Stimulated activated CD4-positive, alpha-beta T cell treated with anti-CD3 and anti-CD28 coated beads, Interleukin-2, amount 100 ng/mL, for 4 hours (primary cell): ENCODE measurements around the gene NLGN1.

ENCODE experiments used
- DNase-seq: peaks from one replicate; pipeline ENCODE4 v3.0.0-alpha.2; 2020; ENCODE audit warnings: low read depth

Gene NLGN1

GRCh38 chr3:173912126-173912525, 514.6 kb downstream of the NLGN1 start:
- no peak for DNase-seq

GRCh38 chr3:173913397-173913796, 515.9 kb downstream of the NLGN1 start:
- no peak for DNase-seq

- DNase-seq, result no peak
Observed at GRCh38 chr3:173913974-173914421, 516.5 kb downstream of the NLGN1 start.

GRCh38 chr3:173916799-173917198, 519.3 kb downstream of the NLGN1 start:
- DNase-seq, result no peak

GRCh38 chr3:173920386-173920785, 522.8 kb downstream of the NLGN1 start:
- DNase-seq, result no peak

GRCh38 chr3:173921732-173922131, 524.2 kb downstream of the NLGN1 start:
- DNase-seq, result no peak

- DNase-seq, result no peak
Observed at GRCh38 chr3:173923204-173923603, 525.7 kb downstream of the NLGN1 start.

GRCh38 chr3:173930251-173930650, 532.7 kb downstream of the NLGN1 start:
- DNase-seq, result no peak

GRCh38 chr3:173932624-173933023, 535.1 kb downstream of the NLGN1 start:
- no peak for DNase-seq

- DNase-seq, result no peak
Observed at GRCh38 chr3:173933113-173933512, 535.6 kb downstream of the NLGN1 start.

- no peak for DNase-seq
Observed at GRCh38 chr3:173936316-173936715, 538.8 kb downstream of the NLGN1 start.

- DNase-seq, result no peak
Observed at GRCh38 chr3:173938159-173938558, 540.6 kb downstream of the NLGN1 start.

- no peak for DNase-seq
Observed at GRCh38 chr3:173938616-173939015, 541.1 kb downstream of the NLGN1 start.

- no peak for DNase-seq
Observed at GRCh38 chr3:173939331-173939730, 541.8 kb downstream of the NLGN1 start.

GRCh38 chr3:173943264-173943663, 545.7 kb downstream of the NLGN1 start:
- no peak for DNase-seq

- no peak for DNase-seq
Observed at GRCh38 chr3:173945170-173945569, 547.6 kb downstream of the NLGN1 start.

GRCh38 chr3:173945806-173946205, 548.3 kb downstream of the NLGN1 start:
- no peak for DNase-seq

- no peak for DNase-seq
Observed at GRCh38 chr3:173954647-173955046, 557.1 kb downstream of the NLGN1 start.

GRCh38 chr3:173957646-173958045, 560.1 kb downstream of the NLGN1 start:
- DNase-seq, result no peak

- no peak for DNase-seq
Observed at GRCh38 chr3:173958805-173959204, 561.3 kb downstream of the NLGN1 start.

GRCh38 chr3:173970281-173970680, 572.7 kb downstream of the NLGN1 start:
- no peak for DNase-seq

- DNase-seq, result no peak
Observed at GRCh38 chr3:173976281-173976680, 578.7 kb downstream of the NLGN1 start.

- no peak for DNase-seq
Observed at GRCh38 chr3:173977747-173978146, 580.2 kb downstream of the NLGN1 start.

GRCh38 chr3:173983343-173983742, 585.8 kb downstream of the NLGN1 start:
- no peak for DNase-seq

GRCh38 chr3:173986861-173987410, 589.4 kb downstream of the NLGN1 start:
- no peak for DNase-seq
